Body of pancreas (tissue), 4 donors: ENCODE measurements around the gene DYNC1I1. TPM values are rescaled to one million over a fixed set of nuclear protein-coding genes. Genes with fewer than 3 reads are reported as not detected.

Experiments
- ATAC-seq: fragments of 150-250 bp; one replicate; pipeline ENCODE4 v1.9.1; 2016
- DNase-seq, 4 donors: peaks; one replicate each; pipeline ENCODE4 v3.0.0-alpha.2; 2019
- H3K27ac ChIP-seq, 4 donors: fragments of 200-600 bp; sonication (generic); 1 replicate in 3 of 4; 2 replicates in 1 of 4; pipeline versions ENCODE4 v1.5.1 to v1.6.1; 2016 to 2019; ENCODE audit warnings: mild to moderate bottlenecking in 1 of 4, mixed read lengths in 1 of 4, moderate library complexity in 1 of 4
- H3K27me3 ChIP-seq, 2 donors: fragments of 200-600 bp; sonication (generic); one replicate each; pipeline ENCODE4 v1.6.0; 2016; ENCODE audit warnings: mild to moderate bottlenecking in 1 of 2
- H3K36me3 ChIP-seq, 2 donors: fragments of 200-600 bp; sonication (generic); replicated peaks in 1 of 2; 2 replicates each; pipeline ENCODE4 v1.5.1; 2016; ENCODE audit warnings: low read depth in 2 of 2; ENCODE audit not compliant: insufficient read depth in 1 of 2
- H3K4me1 ChIP-seq: fragments of 200-600 bp; sonication (generic); one replicate; pipeline ENCODE4 v1.6.0; 2016
- H3K4me3 ChIP-seq, 2 donors: fragments of 200-600 bp; sonication (generic); 1 replicate in 1 of 2; 2 replicates in 1 of 2; pipeline ENCODE4 v1.5.1; 2016 to 2019
- H3K9me3 ChIP-seq, 3 donors: fragments of 200-600 bp; sonication (generic); 1 replicate in 2 of 3; 2 replicates in 1 of 3; pipeline ENCODE4 v1.5.1; 2016
- POLR2A ChIP-seq, 3 donors: fragments of 450-650 bp; IDR thresholded peaks; one replicate each; pipeline ENCODE4 v1.6.1; 2016; ENCODE audit warnings: antibody characterized with exemption in 3 of 3, mild to moderate bottlenecking in 2 of 3
- WGBS, 2 donors: methylation state at CpG; one replicate each; pipeline ENCODE4 v1.1.5; 2017; 5-methylcytosine and 5-hydroxymethylcytosine counted together
- intact Hi-C: fragments of 100-400 bp; cut with DNase I; formaldehyde crosslinking; loops from one replicate; pipeline ENCODE4 v1.15.1; 2023
- total RNA-seq, 2 donors: library from RNA; depleted of rRNA; stranded (reverse); fragments of >200 nt; gene quantifications; one replicate each; pipeline ENCODE4 v1.1.0, GENCODE V29; 2016
- TF ChIP-seq, protein P1 (sequence below), 7 experiments: fragments of 450-650 bp in 4 of 7; fragments of 200-600 bp in 3 of 7; sonication (generic) in 3 of 7; IDR thresholded peaks; one replicate each; pipeline ENCODE4 v1.5.1; 2016 to 2019; ENCODE audit warnings: antibody characterized with exemption in 7 of 7

Gene DYNC1I1
- total RNA-seq, 2 donors from 2014 or later: 1.3 to 4.2 TPM

DNA sequence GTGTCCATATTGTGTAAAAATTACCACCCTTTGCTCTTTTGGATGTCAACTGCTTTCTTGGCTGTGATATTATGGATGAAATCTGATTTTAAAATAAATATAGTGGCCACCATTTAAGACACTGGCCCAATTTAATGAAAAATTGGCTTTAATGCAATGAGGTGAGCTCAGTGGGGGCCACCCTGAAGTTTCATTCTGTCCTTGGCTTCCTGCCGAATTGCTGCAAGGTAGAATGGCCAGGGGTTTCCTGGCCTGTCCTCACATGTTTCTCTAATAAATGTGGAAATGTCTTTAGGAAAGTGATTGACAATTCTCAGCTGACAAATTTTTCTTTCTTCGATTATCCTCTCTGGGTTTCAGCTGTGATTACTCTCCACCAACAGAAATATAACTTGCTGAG is 36.0 kb downstream of the DYNC1I1 start:
- TF ChIP-seq POLR2A (IDR thresholded peaks at IDR 0.05): no peak
- TF ChIP-seq, protein P1, sequence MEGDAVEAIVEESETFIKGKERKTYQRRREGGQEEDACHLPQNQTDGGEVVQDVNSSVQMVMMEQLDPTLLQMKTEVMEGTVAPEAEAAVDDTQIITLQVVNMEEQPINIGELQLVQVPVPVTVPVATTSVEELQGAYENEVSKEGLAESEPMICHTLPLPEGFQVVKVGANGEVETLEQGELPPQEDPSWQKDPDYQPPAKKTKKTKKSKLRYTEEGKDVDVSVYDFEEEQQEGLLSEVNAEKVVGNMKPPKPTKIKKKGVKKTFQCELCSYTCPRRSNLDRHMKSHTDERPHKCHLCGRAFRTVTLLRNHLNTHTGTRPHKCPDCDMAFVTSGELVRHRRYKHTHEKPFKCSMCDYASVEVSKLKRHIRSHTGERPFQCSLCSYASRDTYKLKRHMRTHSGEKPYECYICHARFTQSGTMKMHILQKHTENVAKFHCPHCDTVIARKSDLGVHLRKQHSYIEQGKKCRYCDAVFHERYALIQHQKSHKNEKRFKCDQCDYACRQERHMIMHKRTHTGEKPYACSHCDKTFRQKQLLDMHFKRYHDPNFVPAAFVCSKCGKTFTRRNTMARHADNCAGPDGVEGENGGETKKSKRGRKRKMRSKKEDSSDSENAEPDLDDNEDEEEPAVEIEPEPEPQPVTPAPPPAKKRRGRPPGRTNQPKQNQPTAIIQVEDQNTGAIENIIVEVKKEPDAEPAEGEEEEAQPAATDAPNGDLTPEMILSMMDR (IDR thresholded peaks at IDR 0.05): no peak
- intact Hi-C loops: no loop called here
- DNase-seq: no peak
- Histone ChIP-seq H3K27ac (no peak overlapping the region), H3K4me3 (no peak overlapping the region), H3K36me3 (no peaks in the 10 kb centered on the region), H3K4me1 (no peaks in the 10 kb centered on the region), H3K9me3 (no peaks in the 10 kb centered on the region), H3K27me3 (no peaks in the 10 kb centered on the region)
- WGBS, 2 donors: 49 to 63% methylated on average over 2 of the region's 2 CpGs
- no peak for ATAC-seq

DNA sequence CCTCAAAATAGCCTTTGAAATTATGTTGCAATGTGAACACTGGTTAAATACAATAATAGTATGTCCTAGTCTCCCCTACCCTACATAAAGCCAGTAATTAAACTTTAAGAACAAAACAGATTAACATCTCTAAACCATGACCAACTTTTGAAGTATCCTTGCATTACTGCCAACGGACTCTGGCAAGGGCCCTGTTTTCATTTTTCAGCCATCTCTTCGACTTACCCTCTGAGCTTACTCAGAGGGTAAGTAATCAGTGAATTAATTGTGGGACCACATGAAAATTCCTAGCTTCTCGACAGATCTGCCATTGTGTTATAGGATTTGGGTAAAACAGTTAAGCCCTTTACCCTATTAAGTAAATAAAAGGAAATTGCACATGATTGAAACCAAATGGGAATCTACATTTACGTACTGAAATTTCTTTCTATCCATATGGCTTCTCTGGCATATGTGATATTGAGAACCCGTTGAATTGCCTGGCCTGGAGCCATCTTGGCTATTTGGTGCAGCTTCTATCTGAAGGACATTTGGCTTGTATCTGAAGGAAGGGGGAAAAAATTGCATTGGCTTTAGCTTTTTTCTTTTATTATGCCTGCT is 39.6 kb downstream of the DYNC1I1 start:
- ATAC-seq: no peak
- H3K4me1 ChIP-seq: no peaks in the 10 kb centered on the region
- 73 to 81% methylated on average over 5 of the region's 5 CpGs for WGBS, 2 donors
- TF ChIP-seq, protein P1 (IDR thresholded peaks at IDR 0.05): no peak
- no peak for TF ChIP-seq POLR2A (IDR thresholded peaks at IDR 0.05)
- no peaks in the 10 kb centered on the region for H3K9me3 ChIP-seq
- no peaks in the 10 kb centered on the region for H3K27me3 ChIP-seq
- H3K27ac ChIP-seq: no peak overlapping the region
- no peak overlapping the region for H3K4me3 ChIP-seq
- DNase-seq: peak in 1 of 4 donors; percentile 13
- no peaks in the 10 kb centered on the region for H3K36me3 ChIP-seq
- intact Hi-C loops: no loop called here

DNA sequence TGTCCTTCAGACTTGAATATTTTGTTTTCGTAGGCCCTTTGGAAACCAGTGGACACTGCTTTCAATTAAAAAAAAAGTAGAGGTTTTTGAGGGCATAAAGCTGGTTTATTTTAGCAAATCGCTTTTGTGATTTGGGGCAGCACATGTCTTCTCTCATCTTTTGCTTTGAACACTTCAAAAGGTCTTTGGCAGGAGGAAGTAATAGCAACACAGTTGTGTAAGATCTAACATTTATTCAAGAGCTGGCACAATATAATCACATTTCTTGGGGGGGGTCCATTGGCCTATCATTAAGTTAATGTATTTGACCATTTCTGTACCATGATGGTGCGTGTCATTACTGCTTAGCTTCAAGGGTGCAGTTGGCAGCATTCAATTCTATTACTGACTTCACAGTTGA is 42.4 kb downstream of the DYNC1I1 start:
- H3K9me3 ChIP-seq: no peaks in the 10 kb centered on the region
- ATAC-seq (no peak), DNase-seq (no peak)
- H3K36me3 ChIP-seq: no peaks in the 10 kb centered on the region
- no peak overlapping the region for H3K27ac ChIP-seq
- no peak overlapping the region for H3K4me3 ChIP-seq
- no peaks in the 10 kb centered on the region for H3K4me1 ChIP-seq
- no peaks in the 10 kb centered on the region for H3K27me3 ChIP-seq
- TF ChIP-seq, protein P1 (IDR thresholded peaks at IDR 0.05): no peak
- TF ChIP-seq POLR2A (IDR thresholded peaks at IDR 0.05): no peak
- intact Hi-C loops: no loop called here
- WGBS, 2 donors: 74 to 90% methylated on average over 3 of the region's 3 CpGs

DNA sequence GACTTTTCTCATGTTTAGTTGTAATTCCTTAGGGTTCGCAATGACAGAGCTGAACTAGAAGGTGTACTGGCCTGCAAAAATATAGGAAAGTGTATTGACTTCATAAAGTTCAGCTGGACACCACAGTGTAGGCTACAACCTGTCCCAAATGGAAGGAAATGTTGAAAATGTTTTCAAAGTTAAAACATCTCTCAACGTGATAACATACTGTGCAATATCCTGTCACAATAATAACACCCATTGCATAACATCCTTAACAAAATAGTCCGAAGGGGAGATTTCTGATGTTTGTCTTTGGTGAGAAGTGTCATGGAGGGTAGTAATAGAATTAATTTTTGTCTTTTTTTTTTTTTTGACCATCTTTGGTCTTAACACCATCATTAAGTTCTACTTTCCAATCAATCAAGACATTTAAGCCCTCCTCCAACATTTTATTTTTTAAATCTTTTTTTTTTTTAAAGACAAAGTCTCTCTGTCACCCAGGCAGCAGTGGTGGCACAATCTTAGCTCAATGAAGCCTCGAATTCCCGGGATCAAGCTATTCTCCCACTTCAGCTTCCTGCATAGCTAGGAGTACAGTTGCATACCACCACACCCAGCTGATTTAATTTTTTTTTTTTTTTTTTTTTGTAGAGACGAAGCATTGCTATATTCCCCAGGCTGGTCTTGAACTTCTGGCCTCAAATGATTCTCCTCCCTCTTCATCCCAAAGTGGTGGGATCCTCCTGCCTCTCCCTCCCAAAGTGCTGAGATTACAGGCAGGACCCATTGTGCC is 45.7 kb downstream of the DYNC1I1 start:
- Histone ChIP-seq H3K9me3 (no peaks in the 10 kb centered on the region), H3K36me3 (no peaks in the 10 kb centered on the region), H3K27me3 (no peaks in the 10 kb centered on the region), H3K27ac (no peak overlapping the region), H3K4me3 (no peak overlapping the region), H3K4me1 (no peaks in the 10 kb centered on the region)
- DNase-seq (no peak), ATAC-seq (no peak)
- intact Hi-C loops: no loop called here
- TF ChIP-seq, protein P1 (IDR thresholded peaks at IDR 0.05): no peak
- no peak for TF ChIP-seq POLR2A (IDR thresholded peaks at IDR 0.05)
- 73 to 75% methylated on average over 6 of the region's 6 CpGs for WGBS, 2 donors
